IMR-90 (cell line): ENCODE measurements around the gene CD300C. TPM values are rescaled to one million over a fixed set of nuclear protein-coding genes. Genes with fewer than 3 reads are reported as not detected.

Source experiments
- ATAC-seq: fragments of 200-7000 bp; cut with Tn5 transposase; 2 replicates; pipeline ENCODE4 v1.9.1; 2020; ENCODE audit warnings: low read depth, mild to moderate bottlenecking, moderate library complexity
- BruUV-seq: library from RNA; stranded (reverse); fragments of 400-500 nt; replicated peaks from 2 replicates; lab custom pipeline; 2021; lab: Mats Ljungman, UMichigan
- CTCF ChIA-PET: fragments of 300-600 bp; formaldehyde crosslinking; extraction: SDS; loops from one replicate; lab custom pipeline; 2021; ENCODE audit warnings: antibody characterized with exemption; lab: Yijun Ruan, JAX
- POLR2A ChIA-PET: fragments of 300-600 bp; sonication (Branson Sonifier 250); formaldehyde crosslinking; loops from one replicate; lab custom pipeline; 2022; ENCODE audit warnings: antibody characterized with exemption; ENCODE audit not compliant: unreplicated experiment; lab: Charles Lee
- DNase-seq: peaks from one replicate; pipeline ENCODE4 v3.0.0; 2013
- H2AFZ ChIP-seq: replicated peaks from 2 replicates; pipeline ENCODE3; 2013; ENCODE audit warnings: low read length, mild to moderate bottlenecking; ENCODE audit not compliant: poor library complexity
- H2AK5ac ChIP-seq: 2 replicates; pipeline ENCODE4 v1.6.1; 2013; ENCODE audit warnings: low read depth, low read length, inconsistent platforms
- H2AK9ac ChIP-seq: replicated peaks from 2 replicates; pipeline ENCODE3; 2013; ENCODE audit warnings: mild to moderate bottlenecking, low read depth, low read length, moderate library complexity; ENCODE audit not compliant: poor library complexity
- H2BK120ac ChIP-seq: 2 replicates; pipeline ENCODE4 v1.6.1; 2013; ENCODE audit warnings: low read depth, low read length, inconsistent platforms
- H2BK15ac ChIP-seq: 3 replicates; pipeline ENCODE4 v1.6.1; 2013; ENCODE audit warnings: low read depth, low read length, inconsistent platforms
- H2BK20ac ChIP-seq: 2 replicates; pipeline ENCODE4 v1.6.1; 2013; ENCODE audit warnings: low read depth, mild to moderate bottlenecking, inconsistent platforms, low read length, moderate library complexity
- H2BK5ac ChIP-seq: 2 replicates; pipeline ENCODE4 v1.6.1; 2013; ENCODE audit warnings: mild to moderate bottlenecking, low read depth, low read length, inconsistent platforms; ENCODE audit not compliant: poor library complexity, severe bottlenecking
- H3K14ac ChIP-seq: replicated peaks from 2 replicates; pipeline ENCODE4 v1.6.1; 2013; ENCODE audit warnings: low read depth, low read length, inconsistent platforms
- H3K18ac ChIP-seq: 2 replicates; pipeline ENCODE4 v1.6.1; 2013; ENCODE audit warnings: low read depth, low read length, control low read depth
- H3K23ac ChIP-seq: 2 replicates; pipeline ENCODE4 v1.6.1; 2013; ENCODE audit warnings: low read depth, low read length, inconsistent platforms
- H3K27ac ChIP-seq: 2 replicates; pipeline ENCODE4 v1.5.1; 2013; ENCODE audit warnings: mild to moderate bottlenecking, control low read depth, low read length; ENCODE audit not compliant: insufficient read depth
- H3K27me3 ChIP-seq: 2 replicates; pipeline ENCODE4 v1.6.1; 2013; ENCODE audit warnings: low read length; ENCODE audit not compliant: control insufficient read depth, insufficient read depth
- H3K36me3 ChIP-seq: 2 replicates; pipeline ENCODE4 v1.6.1; 2013; ENCODE audit warnings: low read length, mixed read lengths; ENCODE audit not compliant: control insufficient read depth, insufficient read depth
- H3K4ac ChIP-seq: 2 replicates; pipeline ENCODE4 v1.6.1; 2013; ENCODE audit warnings: low read depth, low read length, inconsistent platforms
- H3K4me1 ChIP-seq: 2 replicates; pipeline ENCODE4 v1.6.1; 2013; ENCODE audit warnings: low read length, mixed read lengths; ENCODE audit not compliant: control insufficient read depth, insufficient read depth
- H3K4me2 ChIP-seq: 2 replicates; pipeline ENCODE4 v1.6.1; 2013; ENCODE audit warnings: low read depth, mild to moderate bottlenecking, control low read depth, low read length, moderate library complexity
- H3K4me3 ChIP-seq: 2 replicates; pipeline ENCODE4 v1.5.1; 2013; ENCODE audit warnings: low read depth, mild to moderate bottlenecking, control low read depth, low read length, moderate library complexity; ENCODE audit not compliant: insufficient read depth
- H3K56ac ChIP-seq: 2 replicates; pipeline ENCODE4 v1.6.1; 2013; ENCODE audit warnings: low read length, inconsistent platforms; ENCODE audit not compliant: insufficient read depth; ENCODE audit errors: extremely low read depth
- H3K79me1 ChIP-seq, 2 experiments: 2 replicates each; pipeline ENCODE4 v1.6.1; 2013; ENCODE audit warnings: low read length in 2 of 2, inconsistent platforms in 1 of 2, low read depth in 1 of 2
- H3K9ac ChIP-seq: 2 replicates; pipeline ENCODE4 v1.6.1; 2013; ENCODE audit warnings: low read depth, low read length, control low read depth
- H3K9me1 ChIP-seq: 2 replicates; pipeline ENCODE4 v1.6.1; 2013; ENCODE audit warnings: low read length, inconsistent platforms; ENCODE audit not compliant: insufficient read depth
- H3K9me3 ChIP-seq: 2 replicates; pipeline ENCODE4 v1.6.1; 2013; ENCODE audit warnings: low read length; ENCODE audit not compliant: control insufficient read depth, insufficient read depth
- H4K20me1 ChIP-seq: 2 replicates; pipeline ENCODE4 v1.6.1; 2013; ENCODE audit warnings: low read length, inconsistent platforms; ENCODE audit not compliant: insufficient read depth
- H4K5ac ChIP-seq: 2 replicates; pipeline ENCODE4 v1.6.1; 2013; ENCODE audit warnings: mild to moderate bottlenecking, low read depth, low read length, control low read depth
- H4K8ac ChIP-seq, 2 experiments: 2 replicates each; pipeline ENCODE4 v1.6.1; 2013; ENCODE audit warnings: low read depth in 2 of 2, low read length in 2 of 2, control low read depth in 1 of 2, inconsistent platforms in 1 of 2
- H4K91ac ChIP-seq: 2 replicates; pipeline ENCODE4 v1.6.1; 2013; ENCODE audit warnings: low read depth, low read length, inconsistent platforms; ENCODE audit not compliant: insufficient read depth
- CEBPB ChIP-seq: IDR thresholded peaks from 2 replicates; pipeline ENCODE4 v1.6.1; 2012; ENCODE audit warnings: low read depth, low read length, improper control_type of control experiment
- MXI1 ChIP-seq: IDR thresholded peaks from 2 replicates; pipeline ENCODE4 v1.6.1; 2012; ENCODE audit warnings: low read depth, mild to moderate bottlenecking, low read length, moderate library complexity, borderline replicate concordance
- NFE2L2 ChIP-seq: fragments of 150-350 bp; IDR thresholded peaks from 2 replicates; pipeline ENCODE4 v1.6.1; 2016; ENCODE audit warnings: low read depth, mild to moderate bottlenecking, low read length
- RAD21 ChIP-seq: IDR thresholded peaks from 2 replicates; pipeline ENCODE4 v1.6.1; 2012; ENCODE audit warnings: low read length, improper control_type of control experiment
- USF2 ChIP-seq: fragments of 150-350 bp; IDR thresholded peaks from 2 replicates; pipeline ENCODE4 v1.6.1; 2017; ENCODE audit warnings: mild to moderate bottlenecking, antibody characterized with exemption, low read length, low read depth
- WGBS, 2 experiments: methylation state at CpG; one replicate each; pipeline versions ENCODE4 v1.1.5 to v1.1.7; 2013; ENCODE audit warnings: missing lambda C conversion rate in 2 of 2; ENCODE audit not compliant: insufficient read length in 1 of 2; ENCODE audit errors: extremely low coverage in 2 of 2; 5-methylcytosine and 5-hydroxymethylcytosine counted together
- dilution Hi-C: fragments of 300-500 bp; cut with HindIII; formaldehyde crosslinking; loops from one replicate; pipeline ENCODE4 v1.14.3; 2018; ENCODE audit warnings: low sequenced_read_pairs; ENCODE audit not compliant: unreplicated experiment
- in situ Hi-C: fragments of 300-500 bp; cut with MboI; formaldehyde crosslinking; loops from 3 replicates; pipeline ENCODE4 v1.14.3; 2019; ENCODE audit warnings: low sequenced_read_pairs, inconsistent platforms, mixed read lengths
- intact Hi-C: fragments of 100-400 bp; cut with micrococcal nuclease; formaldehyde crosslinking; loops from 2 replicates; pipeline ENCODE4 v1.10.0; 2022
- polyA plus RNA-seq, 3 experiments: library from polyadenylated mRNA; depleted of rRNA; stranded (reverse); fragments of >200 nt; gene quantifications; 2 replicates each; pipeline ENCODE4 v1.2.3, GENCODE V29; 2012; ENCODE audit warnings: low replicate concordance in 1 of 3
- total RNA-seq: library from RNA; depleted of rRNA; stranded (reverse); fragments of >200 nt; gene quantifications from 2 replicates; pipeline ENCODE4 v1.2.3, GENCODE V29; 2012

The CD300C gene
- total and polyA plus RNA-seq, 2 of the 4 experiments (the other 2 are of a cell fraction) = not detected

DNA sequence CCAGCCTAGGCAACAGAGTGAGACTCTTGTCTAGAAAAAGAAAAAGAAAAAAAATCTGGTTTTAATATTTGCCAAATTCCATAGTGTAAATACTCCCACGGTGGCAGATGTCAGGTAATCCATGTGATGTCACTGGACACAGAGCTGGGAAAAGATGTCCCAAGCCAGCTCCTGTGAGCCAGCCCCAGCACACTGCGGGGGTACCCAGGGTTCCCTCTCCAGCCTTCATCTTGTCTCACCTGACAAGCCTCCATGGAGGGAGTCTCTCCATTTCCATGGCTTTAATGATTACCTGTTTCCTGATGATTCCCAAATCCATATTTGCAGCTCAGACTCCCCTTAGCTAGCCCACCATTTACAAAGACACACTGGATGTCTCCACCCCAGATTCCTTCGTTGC lies 19.2 kb downstream of the CD300C start:
- ATAC-seq = no peak
- Histone ChIP-seq H3K9me3 (peaks cover 47% of the 10 kb centered on the region), H3K4me2 (no peak overlapping the region), H2AFZ (no peak overlapping the region), H3K9ac (no peak overlapping the region), H2BK5ac (no peak overlapping the region), H2AK9ac (no peak overlapping the region), H3K4me1 (no peaks in the 10 kb centered on the region), H3K9me1 (no peaks in the 10 kb centered on the region), H4K8ac (no peak overlapping the region), H3K56ac (no peak overlapping the region), H4K20me1 (no peaks in the 10 kb centered on the region), H3K27ac (no peak overlapping the region), H3K4ac (no peak overlapping the region), H3K18ac (no peak overlapping the region), H2AK5ac (no peak overlapping the region), H3K23ac (no peak overlapping the region), H3K36me3 (no peaks in the 10 kb centered on the region), H3K27me3 (no peaks in the 10 kb centered on the region), H2BK120ac (no peak overlapping the region), H2BK20ac (no peak overlapping the region), H4K5ac (no peak overlapping the region), H3K14ac (no peak overlapping the region), H2BK15ac (no peak overlapping the region), H3K4me3 (no peak overlapping the region), H4K91ac (no peak overlapping the region), H3K79me1 (no peaks in the 10 kb centered on the region)
- no peak for DNase-seq
- CTCF ChIA-PET = no interaction called here
- dilution Hi-C loops (no loop called here), in situ Hi-C loops (no loop called here), intact Hi-C loops (no loop called here)
- POLR2A ChIA-PET = no interaction called here
- no peak for TF ChIP-seq USF2
- TF ChIP-seq MXI1 = no peak
- no peak for TF ChIP-seq CEBPB
- TF ChIP-seq RAD21 = no peak
- no peak for TF ChIP-seq NFE2L2
- no TSS peak for BruUV-seq
- 33% methylated on average over 1 of the region's 3 CpGs; no CpG with 5 or more reads in 1 of the 2 experiments for WGBS, 2 experiments
